NCI-H2227 treated with DMSO at 0.1 percent for 48 hours (cell line): ENCODE results near the gene PRKCA.

Experiments
- DNase-seq: peaks from one replicate; lab custom pipeline; 2025; lab: John Stamatoyannopoulos, UW

PRKCA gene

DNA sequence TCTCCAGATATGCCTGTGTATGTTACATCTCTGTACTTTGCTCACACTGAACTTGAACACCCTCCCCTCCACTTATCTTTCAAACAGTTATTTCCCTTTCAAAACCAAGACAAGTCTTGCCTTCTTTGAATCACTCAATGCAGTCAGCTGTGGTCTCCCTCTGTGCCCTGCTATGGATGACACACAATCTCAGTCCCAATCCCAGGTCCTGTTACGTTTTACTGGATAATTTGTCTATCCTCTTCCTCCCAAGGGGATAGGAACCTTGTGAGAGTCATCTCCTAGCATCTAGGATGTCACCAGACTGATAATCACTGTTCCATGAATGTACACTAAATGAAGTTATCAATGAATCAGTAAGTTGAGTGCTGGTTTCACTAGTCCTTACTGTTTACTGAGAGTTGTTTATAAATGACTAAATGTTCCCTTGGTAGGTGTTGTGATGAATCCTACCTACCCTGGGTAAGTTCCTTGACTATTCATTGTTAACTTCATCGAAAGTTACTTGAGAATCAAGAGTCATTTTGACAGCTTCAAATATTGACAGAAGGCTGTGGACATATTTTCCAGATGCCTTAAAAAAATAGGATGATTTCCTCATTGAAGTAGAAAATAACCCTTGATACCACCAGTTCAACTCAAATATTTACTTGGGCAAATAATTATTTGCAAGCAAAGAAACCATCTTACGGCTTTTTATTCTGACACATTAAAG, 244.9 kb downstream of the PRKCA start:
- no peak for DNase-seq

DNA sequence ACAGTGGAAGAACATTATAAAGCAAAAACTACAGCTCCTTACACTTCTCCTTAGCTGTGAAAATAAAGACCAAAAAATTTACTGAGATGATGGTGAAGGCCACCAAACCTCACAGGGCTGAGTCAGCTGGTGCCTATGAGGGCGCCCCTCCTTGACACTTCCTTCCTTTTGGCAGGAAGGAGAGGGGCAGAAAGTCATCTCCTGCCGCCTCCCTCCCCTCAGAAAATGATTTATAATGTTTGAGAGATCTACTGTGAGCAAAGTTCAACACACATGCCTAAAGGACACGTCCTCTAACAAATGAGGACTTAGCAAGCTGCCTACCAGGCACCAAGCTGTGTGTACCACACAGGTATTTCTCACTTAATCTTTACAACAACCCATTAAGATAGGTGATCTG, 245.7 kb downstream of the PRKCA start:
- DNase-seq: no peak

DNA sequence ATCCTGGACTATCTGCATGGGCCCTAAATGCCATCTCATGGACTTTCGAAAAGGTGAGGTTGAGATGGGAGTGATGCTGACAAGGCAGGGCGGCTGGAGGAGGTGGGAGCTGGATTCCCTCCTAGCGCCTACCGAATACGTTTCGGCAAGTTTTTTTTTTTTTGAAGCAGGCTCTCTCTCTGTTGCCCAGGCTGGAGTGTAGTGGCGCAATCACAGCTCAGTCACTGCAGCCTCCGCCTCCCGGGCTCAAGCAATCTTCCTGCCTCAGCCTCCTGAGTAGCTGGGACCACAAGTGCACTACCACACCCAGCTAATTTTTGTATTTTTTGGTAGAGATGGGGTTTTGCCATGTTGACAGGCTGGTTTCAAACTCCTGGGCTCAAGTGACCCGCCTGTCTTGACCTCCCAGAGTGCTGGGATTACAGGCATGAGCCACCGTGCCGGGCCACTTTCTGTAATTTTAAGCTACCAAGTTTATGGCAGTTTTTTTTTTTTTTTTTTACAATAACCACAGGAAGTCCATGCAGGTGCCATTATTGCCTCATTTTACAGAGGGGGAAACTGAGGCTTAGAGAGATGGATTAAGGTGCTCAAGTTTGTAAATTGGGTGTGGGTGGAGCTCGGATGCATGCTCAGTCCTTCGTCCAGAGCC, 246.4 kb downstream of the PRKCA start:
- DNase-seq: no peak

DNA sequence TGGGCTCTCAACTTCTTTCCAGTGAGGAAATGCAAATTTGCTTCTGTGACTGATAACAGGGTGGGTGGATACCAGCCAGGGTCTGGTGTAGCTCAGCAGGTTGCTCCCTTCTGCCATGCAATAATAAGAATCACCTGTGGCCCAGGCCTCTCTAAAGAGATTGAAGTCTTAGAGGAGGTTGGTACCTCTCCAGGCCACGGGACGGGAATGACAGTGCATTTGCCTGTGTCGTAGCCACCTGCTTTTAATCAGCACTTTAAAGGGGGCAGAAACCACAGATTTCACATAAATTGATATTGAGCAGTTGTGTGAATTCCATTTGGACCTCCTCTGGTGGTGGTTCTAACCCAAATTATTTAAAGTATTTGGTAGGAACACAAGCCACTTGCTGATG, 246.9 kb downstream of the PRKCA start:
- no peak for DNase-seq

DNA sequence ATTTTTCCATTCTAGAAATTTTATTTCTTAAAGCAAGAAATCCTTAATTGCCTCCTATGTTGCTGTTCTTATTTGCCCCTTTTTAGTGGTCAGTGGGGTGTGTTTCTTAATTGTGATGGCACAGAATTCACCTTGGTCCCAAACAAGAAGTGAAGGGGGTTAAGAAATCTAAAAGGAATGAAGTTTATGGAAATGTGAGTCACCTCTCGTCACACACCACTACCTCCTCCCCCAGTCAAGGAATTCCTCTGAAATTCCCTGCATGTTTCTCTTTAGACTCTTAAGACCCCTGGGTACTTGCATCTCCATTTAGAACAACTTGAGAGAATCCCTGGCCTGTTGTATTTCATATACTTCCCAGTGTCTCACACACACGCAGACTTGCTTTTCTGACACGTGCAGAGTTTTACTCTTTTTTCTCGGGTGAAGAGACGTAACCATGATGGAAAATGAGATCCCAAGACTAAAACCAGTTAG, 247.4 kb downstream of the PRKCA start:
- no peak for DNase-seq

DNA sequence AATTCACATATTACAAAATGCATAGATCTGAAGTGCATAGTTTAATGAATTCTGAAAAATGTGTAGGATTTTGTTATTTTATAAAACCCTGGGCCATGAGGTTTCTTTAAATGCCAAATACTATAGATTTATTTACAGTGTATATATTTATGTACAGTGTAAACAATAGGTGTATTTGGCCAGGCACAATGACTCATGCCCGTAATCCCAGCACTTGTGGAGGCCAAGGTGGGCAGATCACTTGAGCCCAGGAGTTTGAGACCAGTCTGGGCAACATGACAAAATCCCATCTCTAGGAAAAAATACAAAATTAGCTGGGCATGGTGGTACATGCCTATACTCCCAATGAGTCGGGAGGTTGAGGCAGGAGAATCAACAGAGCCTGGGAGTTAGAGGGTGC, 249.4 kb downstream of the PRKCA start:
- no peak for DNase-seq

DNA sequence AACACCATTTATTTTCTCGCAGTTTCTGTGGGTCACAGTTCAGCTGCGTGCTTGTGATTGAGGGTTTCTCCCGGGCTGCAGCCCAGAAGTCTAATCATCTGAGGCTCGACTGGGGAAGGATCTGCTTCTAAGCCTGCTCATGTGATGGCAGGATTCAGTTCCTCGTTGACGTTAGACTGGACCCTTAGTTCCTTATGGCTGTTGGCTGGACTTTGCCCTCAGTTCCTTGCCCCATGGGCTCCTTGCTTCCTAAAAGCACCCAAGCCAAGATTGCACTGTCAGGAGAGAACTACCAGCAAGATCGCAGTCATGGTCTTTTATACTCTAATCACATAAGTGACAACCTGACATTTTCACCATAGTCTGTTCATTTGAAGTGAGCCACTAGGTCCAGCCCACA, 250.0 kb downstream of the PRKCA start:
- no peak for DNase-seq

DNA sequence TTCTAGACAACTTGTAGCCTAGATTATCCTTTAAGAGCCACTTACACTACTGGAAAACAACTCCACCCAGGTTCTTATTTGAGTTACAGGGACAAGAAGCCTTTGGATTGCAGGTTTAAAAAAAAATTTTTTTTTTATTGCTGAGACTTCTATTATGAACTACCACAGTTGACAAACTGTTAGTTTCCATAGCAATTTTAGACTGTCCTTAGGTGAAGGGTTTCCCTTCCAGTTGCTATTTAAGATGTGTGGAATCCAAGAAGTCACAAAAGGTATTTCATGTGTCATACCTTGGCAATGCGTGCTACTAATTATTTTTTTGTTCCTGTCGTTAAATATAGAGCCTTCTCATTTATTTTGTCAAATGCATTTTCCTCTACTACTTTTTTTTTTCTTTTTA, 253.2 kb downstream of the PRKCA start:
- DNase-seq: no peak

DNA sequence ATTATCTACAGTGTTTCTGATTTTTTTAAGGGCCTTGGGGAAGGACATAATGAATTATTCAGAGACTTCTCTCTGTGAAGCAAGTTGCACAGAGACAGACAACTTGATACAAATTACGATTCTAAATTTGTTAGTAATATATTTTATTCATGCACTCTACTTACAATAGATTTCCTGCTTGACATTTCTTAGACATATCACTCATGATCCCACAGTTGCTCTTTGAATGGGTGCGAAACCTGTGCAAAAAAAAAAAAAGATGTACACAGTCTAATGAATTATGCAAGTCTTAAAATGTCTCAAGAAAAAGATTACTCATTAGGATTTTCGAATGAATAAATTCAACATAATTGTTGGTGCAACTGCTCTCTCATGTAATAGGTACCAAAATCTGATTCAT, 254.8 kb downstream of the PRKCA start:
- DNase-seq: no peak

DNA sequence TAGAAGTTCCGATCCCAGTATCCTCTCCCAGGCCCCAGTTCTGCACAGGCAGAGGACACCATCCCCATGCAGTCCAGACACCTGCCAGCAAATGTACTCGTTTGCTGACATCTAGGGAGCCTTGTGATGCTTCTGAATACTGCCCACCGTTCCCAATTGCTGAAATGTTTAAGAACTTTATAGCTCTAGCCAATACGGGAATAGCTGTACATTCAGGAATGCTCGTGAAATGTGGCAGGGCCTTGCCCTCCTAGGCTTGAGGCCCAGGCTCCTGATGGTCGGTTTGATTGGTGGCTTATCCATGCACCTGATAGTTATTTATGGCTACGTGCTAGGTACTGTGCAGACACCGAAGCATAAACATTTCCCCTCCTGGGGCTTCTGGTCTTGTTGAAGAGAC, 255.5 kb downstream of the PRKCA start:
- no peak for DNase-seq

DNA sequence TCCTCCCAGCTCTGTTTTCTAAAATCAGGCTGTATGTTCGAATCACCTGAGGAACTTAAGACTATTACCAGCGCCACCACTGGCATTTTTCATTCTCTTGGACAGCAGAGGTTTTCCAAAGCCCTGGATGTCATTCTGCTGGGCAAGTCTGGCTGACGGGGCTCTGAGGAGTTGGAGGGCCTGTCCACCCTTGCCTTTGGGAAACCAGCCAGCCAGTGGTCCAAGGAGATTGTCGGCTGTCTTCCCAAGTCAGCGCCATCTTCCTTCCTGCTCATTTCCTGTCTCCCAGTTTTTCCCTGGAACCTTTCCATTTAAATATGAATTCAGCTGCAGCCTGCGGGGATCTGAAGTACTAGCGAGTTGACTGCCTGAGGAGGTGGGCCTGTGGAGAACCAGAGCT, 258.3 kb downstream of the PRKCA start:
- no peak for DNase-seq

DNA sequence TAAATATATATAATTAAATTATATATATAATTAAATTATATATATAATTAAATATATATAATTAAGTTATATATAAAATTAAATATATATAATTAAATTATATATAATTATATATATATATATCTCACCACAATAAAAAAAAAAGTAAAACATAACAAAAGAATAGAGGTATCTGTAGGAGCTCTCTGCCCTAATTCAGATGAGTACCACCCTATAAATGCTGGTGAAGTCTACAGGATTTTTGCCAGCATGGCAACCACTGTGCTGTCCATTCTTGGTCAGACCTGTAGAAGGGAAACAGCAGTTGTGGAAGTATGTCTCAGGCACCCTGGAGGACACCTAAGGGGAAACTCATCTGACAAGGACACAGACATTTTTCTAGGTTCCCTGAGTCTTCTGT, 259.7 kb downstream of the PRKCA start:
- DNase-seq: no peak

DNA sequence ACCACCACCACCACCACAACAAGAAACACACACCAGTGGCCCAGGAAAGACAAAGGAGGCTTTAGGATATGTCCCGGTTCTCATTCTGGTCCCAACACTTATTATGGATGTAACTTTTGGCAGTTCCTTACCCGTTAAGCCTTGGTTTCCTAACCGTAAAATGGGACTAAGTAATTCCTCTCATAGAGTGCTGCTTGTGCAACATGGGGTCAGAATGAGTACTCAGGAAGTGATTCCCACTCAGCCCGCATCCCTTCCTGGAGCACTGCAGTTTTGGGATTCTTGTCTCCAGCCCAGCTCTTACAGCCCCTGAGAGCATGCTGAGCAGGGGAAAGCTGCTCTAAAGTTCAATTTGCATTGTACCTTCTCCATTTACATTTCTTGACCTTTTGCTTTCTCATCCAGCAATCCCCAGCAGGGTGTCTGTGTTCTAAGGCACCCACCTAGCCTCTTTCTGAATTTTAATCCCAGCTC, 262.6 kb downstream of the PRKCA start:
- DNase-seq: no peak

DNA sequence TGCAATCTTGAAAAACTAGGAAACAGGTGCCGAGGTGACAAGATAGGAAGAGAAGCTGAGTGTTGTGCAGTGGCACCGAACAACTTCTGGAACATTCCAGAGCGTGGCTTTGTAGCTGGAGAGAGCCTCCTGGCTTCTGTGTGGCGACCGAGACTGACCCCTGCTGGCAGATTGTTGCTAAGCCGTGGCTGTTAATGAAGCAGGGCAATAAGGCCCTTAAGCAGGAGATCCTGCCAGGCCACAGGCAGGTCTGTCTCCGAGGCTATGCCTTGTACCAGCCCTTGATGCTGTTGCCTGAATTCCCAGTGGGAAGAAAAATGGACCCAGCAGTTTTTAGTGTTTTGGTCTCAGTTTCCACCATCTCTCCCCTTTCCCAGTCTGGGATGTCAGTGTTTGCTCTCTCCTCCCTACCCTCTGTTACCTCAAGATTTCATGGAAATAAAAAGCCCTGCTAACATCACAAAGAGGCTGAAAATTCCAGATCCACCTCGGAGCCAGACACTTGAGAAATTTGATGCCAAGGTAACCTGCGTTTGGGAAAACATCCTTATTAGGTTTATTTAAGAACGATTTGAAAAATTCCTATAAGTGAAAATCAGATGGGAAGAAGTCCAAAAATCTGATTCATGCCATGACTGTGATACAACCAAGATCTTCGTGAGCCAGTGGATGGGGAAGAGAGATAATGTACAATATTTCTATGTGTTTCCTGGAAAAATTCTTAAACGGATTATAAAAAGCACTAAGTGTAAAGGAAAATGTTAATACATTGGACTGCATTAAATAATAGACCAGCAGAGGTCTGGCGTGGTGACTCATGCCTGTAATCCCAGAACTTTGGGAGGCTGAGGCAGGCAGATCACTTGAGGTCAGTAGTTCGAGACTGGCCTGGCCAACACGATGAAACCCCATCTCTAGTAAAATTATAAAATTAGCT, 265.1 kb downstream of the PRKCA start:
- DNase-seq: no peak

DNA sequence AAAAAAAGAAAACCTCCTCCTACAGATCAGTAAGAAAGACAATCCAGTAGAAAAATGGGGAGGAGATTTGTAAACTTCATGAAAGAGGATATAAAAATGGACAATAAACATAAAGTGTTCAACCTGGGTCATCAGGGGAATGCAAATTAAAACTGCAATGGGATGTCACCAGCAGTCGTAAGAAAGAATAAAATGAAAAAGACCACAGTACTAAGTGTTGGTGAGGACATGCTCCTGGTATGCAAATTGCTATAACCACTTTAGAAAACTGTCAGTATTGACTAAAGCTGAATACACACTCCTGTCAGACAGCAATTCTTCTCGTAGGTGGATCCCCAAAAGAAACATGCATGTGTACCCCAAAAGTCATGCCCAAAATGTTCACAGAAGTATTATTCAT, 267.2 kb downstream of the PRKCA start:
- no peak for DNase-seq

DNA sequence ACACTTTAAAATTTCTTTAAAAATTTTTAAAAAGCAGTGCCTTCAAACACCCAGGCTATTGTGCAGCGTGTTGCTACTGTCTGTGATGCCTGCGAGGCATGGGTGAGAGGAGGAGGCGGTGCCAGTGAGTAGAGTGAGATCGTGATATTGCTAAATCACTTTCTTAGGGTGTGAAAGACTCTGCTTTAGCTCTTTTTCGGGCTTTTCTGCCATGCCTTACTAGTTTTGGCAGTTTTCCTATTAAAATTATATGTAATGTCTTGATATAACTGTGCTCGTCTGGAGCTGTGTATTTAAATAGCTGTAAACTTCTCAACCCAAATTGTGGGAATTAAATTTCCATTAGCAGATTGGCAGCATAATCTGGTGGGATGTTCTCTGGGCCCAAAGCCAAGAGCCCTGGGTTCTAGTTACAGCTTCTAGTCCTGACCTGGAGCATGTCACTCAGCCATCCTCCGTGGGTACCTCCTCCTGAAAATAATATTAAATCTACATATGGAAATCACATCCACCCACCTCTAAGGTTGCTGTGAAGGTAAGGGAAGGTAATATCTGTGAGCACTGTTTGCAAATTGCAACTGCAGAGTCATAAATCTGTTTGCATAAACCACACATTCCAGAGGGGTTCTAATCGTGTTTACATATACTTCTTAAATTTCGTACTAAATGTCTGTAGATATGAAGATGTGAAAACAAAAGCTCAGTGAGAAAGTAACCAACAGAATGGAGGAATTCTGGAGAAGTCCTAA, 268.2 kb downstream of the PRKCA start:
- no peak for DNase-seq

DNA sequence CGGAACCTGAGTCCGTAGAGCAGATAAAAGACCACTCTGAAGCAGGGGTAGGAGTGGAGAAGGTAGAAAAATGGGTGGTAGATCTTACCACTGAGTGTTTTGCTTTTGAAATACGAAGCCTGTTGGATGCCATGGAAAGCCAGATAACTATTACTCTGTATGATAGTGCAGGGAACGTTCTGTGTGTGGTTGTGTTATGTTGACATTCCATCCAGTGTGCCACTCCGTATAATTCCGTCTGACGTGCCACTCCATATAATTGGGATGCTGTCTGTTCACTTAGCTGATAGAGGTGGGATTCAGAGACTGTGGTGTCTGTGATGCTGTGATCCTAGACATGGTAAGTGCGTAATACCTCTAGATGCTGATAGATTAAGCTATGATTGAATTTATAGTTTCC, 269.3 kb downstream of the PRKCA start:
- no peak for DNase-seq

DNA sequence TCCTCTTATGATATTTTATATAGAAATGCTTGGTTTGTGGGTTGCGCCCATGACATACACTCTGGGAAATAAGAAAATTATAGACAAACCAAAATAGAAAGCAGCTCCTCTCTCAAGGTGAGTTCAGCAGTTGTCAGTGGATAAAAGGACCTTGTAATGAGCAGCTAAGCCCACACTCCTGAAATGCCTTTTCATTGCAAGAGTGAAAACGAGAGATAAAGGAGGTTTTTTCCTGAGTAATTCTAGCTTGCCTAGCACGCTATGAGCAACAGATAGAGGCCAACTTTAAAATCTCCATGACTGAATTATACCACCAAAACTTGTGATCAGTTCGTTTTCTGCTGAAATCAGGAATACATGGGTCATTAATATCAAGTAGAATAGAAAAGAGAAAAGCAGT, 270.7 kb downstream of the PRKCA start:
- DNase-seq: no peak

DNA sequence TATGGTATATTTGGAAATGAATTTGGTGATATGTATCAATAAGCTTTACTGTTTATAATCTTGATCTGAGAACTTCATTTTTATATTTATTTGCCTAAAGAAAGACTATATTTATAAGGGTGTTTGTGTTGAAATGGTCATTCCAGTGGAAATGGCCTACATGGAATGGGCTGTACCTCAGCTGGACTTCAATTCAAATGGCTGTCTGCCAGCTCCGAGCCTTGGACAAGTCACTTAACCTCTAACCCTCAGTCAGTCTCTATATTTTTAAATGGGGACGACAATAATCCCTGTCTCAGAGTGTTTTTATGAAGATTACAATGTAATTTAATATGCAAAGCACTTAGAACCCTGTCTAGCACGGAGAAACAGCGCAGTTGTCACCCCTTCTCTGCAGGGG, 271.7 kb downstream of the PRKCA start:
- DNase-seq: no peak

DNA sequence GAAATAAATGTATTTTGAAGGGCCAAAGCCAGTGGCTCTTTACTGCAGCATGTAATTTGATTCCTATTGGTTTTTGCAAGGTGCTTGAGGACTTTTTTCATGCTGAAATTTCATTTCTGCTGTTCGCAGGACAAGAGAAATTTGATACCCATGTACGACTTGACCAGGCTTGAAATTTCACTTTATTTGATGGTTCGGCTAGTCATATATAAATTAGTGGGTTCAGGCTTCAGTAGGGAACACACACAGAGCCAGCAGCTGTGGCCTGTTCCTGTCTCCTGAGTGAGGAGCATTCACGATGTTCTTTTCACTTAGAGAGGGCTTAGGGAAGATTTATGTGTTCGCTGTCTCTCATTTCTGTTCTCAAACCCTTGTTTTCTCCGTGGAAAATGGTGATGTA, 274.1 kb downstream of the PRKCA start:
- DNase-seq: peak; percentile 44

DNA sequence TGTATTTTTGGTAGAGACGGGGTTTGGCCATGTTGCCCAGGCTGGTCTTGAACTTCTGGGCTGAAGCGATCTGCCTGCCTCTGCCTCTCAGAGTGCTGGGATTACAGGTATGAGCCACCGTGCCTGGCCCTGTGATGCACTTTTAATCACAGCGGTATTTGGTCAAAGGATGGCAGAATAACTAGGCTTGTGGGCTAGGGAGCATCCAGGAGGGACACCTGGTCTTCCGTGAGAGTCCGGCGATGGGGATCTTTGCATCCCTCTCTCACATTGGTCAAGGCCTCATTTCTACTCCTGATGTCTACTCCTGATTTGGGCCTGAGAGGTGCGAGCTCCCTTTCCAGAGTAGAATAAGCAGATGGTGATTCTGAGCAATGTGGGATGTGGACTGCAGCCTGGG, 274.6 kb downstream of the PRKCA start:
- DNase-seq: no peak
